Suprapubic skin (tissue), 4 donors: ENCODE results near the gene DUSP14.

ENCODE experiments used
- EP300 ChIP-seq: sonication (generic); formaldehyde crosslinking; IDR thresholded peaks from one replicate; pipeline ENCODE4 v1.6.1; 2017; ENCODE audit warnings: antibody characterized with exemption
- POLR2A ChIP-seq, 2 donors: fragments of 450-650 bp; IDR thresholded peaks; one replicate each; pipeline ENCODE4 v1.6.1; 2017; ENCODE audit warnings: antibody characterized with exemption in 2 of 2, mild to moderate bottlenecking in 2 of 2, moderate library complexity in 2 of 2
- POLR2AphosphoS5 ChIP-seq, 3 donors: sonication (generic); formaldehyde crosslinking; IDR thresholded peaks; one replicate each; pipeline ENCODE4 v1.6.1; 2017; ENCODE audit warnings: antibody characterized with exemption in 3 of 3
- TF ChIP-seq, protein P1 (sequence below), 2 donors: fragments of 200-600 bp in 1 of 2; fragments of 450-650 bp in 1 of 2; sonication (generic) in 1 of 2; IDR thresholded peaks; one replicate each; pipeline ENCODE4 v1.5.1; 2016 to 2019; ENCODE audit warnings: antibody characterized with exemption in 2 of 2, mild to moderate bottlenecking in 1 of 2, moderate library complexity in 1 of 2

- TF ChIP-seq POLR2A (IDR thresholded peaks at IDR 0.05) (peak in 1 of 2 donors; percentile 79), POLR2AphosphoS5 (IDR thresholded peaks at IDR 0.05) (peak in 1 of 3 donors; percentile 26), EP300 (no peak)
- TF ChIP-seq, protein P1, sequence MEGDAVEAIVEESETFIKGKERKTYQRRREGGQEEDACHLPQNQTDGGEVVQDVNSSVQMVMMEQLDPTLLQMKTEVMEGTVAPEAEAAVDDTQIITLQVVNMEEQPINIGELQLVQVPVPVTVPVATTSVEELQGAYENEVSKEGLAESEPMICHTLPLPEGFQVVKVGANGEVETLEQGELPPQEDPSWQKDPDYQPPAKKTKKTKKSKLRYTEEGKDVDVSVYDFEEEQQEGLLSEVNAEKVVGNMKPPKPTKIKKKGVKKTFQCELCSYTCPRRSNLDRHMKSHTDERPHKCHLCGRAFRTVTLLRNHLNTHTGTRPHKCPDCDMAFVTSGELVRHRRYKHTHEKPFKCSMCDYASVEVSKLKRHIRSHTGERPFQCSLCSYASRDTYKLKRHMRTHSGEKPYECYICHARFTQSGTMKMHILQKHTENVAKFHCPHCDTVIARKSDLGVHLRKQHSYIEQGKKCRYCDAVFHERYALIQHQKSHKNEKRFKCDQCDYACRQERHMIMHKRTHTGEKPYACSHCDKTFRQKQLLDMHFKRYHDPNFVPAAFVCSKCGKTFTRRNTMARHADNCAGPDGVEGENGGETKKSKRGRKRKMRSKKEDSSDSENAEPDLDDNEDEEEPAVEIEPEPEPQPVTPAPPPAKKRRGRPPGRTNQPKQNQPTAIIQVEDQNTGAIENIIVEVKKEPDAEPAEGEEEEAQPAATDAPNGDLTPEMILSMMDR (IDR thresholded peaks at IDR 0.05), result no peak
These were observed at the start of gene DUSP14 for GRCh38 chr17:37489197-37490001.
